GM06990 (cell line): Measurements from ENCODE around the gene CD79B.

Experiments used
- DNase-seq: peaks from one replicate; pipeline ENCODE4 v3.0.0-alpha.2; 2011; ENCODE audit not compliant: insufficient read length; ENCODE audit errors: extremely low read depth
- H3K27me3 ChIP-seq: replicated peaks from 2 replicates; pipeline ENCODE4 v1.6.0; 2011; ENCODE audit warnings: low read length; ENCODE audit not compliant: control insufficient read depth, insufficient read depth
- H3K36me3 ChIP-seq: 2 replicates; pipeline ENCODE4 v1.5.1; 2011; ENCODE audit warnings: low read length; ENCODE audit not compliant: control insufficient read depth, insufficient read depth
- H3K4me3 ChIP-seq: replicated peaks from 2 replicates; pipeline ENCODE4 v1.5.1; 2011; ENCODE audit warnings: low read depth, mild to moderate bottlenecking, control low read depth, low read length
- TF ChIP-seq, protein P1 (sequence below): IDR thresholded peaks from 2 replicates; pipeline ENCODE4 v1.5.1; 2011; ENCODE audit warnings: low read length, control low read depth, mild to moderate bottlenecking, inconsistent platforms; ENCODE audit not compliant: insufficient read depth, poor library complexity, severe bottlenecking

Gene CD79B

DNA sequence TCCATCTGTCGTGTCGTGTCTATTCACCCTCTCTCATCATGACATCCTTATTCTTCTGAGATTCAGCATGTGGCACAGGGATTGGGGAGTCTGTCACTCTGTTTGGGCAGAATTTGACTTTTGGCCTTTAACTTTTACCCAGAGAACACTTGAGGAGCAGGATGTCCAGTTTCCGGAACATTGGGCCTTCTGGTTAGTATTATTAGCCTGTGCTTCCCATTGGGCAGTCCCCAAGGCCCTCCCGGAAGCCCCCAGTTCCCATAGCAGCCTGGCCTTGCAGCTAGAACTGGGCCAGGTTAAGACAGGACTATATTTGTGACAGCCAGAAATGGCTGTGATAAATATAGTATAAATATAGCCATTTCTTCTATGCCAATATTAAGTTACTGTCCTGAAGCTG lies 31.0 kb upstream of the CD79B start:
- TF ChIP-seq, protein P1, sequence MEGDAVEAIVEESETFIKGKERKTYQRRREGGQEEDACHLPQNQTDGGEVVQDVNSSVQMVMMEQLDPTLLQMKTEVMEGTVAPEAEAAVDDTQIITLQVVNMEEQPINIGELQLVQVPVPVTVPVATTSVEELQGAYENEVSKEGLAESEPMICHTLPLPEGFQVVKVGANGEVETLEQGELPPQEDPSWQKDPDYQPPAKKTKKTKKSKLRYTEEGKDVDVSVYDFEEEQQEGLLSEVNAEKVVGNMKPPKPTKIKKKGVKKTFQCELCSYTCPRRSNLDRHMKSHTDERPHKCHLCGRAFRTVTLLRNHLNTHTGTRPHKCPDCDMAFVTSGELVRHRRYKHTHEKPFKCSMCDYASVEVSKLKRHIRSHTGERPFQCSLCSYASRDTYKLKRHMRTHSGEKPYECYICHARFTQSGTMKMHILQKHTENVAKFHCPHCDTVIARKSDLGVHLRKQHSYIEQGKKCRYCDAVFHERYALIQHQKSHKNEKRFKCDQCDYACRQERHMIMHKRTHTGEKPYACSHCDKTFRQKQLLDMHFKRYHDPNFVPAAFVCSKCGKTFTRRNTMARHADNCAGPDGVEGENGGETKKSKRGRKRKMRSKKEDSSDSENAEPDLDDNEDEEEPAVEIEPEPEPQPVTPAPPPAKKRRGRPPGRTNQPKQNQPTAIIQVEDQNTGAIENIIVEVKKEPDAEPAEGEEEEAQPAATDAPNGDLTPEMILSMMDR, result no peak
- H3K27me3 ChIP-seq, result no peaks in the 10 kb centered on the region
- DNase-seq, result no peak
- H3K4me3 ChIP-seq, result no peak overlapping the region
- H3K36me3 ChIP-seq, result no peaks in the 10 kb centered on the region

DNA sequence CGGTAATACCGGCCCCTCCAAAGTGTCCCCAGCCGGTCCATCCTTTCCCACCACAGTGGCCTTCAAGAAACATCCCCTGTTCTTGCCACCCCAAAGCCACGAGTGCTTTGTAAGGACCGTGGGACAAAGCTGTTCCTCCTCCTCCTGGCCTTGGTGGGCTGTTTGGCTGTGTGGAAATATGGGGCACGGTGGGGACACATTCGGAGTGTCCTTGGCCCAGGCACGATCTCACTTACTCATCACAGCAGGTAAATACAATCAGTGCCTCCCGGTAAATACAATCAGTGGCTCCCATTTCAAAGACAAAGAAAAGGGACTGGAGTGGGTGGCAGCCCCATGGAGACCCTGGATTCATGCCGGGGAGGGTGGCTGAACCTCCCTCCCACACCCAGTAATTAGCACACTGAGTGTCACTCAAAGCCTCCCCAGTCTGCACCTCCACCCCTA lies 30.2 kb upstream of the CD79B start:
- no peaks in the 10 kb centered on the region for H3K36me3 ChIP-seq
- H3K4me3 ChIP-seq, result no peak overlapping the region
- TF ChIP-seq, protein P1, result no peak
- DNase-seq, result no peak
- H3K27me3 ChIP-seq, result no peaks in the 10 kb centered on the region

DNA sequence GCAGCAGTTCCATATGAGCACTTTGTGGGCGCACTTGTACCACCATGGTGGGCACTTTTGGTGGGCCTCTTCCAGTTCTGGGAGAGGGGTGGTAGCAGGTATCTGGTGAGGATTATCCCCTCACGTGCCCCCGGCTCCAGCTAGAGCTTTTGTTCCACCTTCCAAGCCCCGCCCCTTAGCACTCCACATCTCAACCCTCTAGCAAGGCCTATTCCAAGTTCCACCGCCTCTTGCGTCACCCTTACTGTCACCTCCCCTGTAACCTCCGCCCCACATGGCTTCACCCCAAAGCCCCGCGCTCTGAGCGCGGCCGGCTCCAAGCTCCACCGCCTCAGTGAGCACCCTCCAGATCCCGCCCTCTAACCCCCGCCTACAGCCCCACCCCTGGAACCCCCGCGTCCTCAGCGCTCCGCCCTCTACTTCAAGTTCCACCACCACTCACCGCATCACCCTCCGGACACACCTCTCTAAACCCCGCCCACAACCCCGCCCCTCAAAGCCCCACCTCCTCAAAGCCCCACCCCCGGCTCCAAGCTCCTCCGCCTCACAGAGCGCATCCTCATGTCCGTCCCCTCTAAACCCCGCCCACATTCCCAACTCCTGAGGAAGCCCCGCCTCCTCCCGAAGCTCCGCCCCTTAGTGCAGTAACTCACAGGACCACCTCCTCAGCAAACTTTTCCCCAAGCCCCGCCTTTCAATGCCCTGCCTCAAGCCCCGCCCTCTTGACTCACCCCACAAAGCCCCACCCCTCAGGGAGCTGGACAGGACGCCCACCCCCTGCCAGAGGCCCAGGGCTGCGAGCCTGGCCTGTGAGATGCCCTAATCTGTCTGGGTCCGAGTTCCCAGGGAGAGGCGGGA lies 29.5 kb upstream of the CD79B start:
- Histone ChIP-seq H3K27me3 (no peaks in the 10 kb centered on the region), H3K4me3 (no peak overlapping the region)
- peak; percentile 79 for DNase-seq

DNA sequence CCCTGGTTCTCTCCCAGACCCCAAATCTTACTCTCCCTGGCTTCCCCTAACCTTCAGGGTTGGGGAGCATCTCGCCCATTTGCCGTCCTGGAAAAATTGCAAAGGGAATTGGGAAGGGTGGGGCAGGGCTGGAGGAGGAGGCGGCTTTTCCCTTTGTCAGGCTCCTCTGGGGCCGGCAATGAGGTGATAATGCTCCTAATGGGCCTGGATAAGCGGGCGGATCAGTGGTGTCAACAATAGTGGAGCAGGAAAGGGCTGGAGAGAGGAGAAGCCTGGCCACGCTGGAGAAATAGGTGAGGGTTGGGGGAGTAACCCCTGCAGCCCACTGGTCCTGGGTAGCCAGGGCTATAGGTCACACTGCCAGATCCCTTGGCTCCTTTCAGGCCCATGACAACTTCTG lies 28.3 kb upstream of the CD79B start:
- Histone ChIP-seq H3K36me3 (no peaks in the 10 kb centered on the region), H3K4me3 (no peak overlapping the region), H3K27me3 (no peaks in the 10 kb centered on the region)
- TF ChIP-seq, protein P1, result no peak
- DNase-seq, result no peak

More for the DNA sequence above, 29.5 kb upstream of the CD79B start:
- TF ChIP-seq, protein P1, result no peak
- H3K36me3 ChIP-seq, result no peaks in the 10 kb centered on the region

DNA sequence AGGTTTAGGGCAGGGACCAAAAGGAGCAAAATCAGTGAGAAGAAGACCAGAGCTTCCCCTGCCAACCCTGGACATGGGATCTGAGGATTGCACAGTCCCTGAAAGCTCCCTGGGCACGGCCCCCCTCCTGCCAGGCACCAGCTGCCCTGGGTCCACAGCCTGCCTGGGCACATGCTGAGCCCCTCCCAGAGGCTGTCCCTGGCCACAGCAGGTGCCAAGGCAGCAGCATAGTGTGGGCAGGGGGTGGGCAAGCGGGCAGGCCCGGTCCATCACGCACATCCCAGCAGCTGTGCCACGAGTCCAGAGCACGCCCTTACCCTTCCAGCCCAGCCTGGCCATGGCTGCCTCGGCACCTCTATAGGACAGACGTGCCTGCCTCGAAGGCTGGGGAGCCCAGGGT lies 27.9 kb upstream of the CD79B start:
- Histone ChIP-seq H3K36me3 (no peaks in the 10 kb centered on the region), H3K4me3 (no peak overlapping the region), H3K27me3 (no peaks in the 10 kb centered on the region)
- TF ChIP-seq, protein P1, result no peak
- DNase-seq, result no peak
